Endometrial microvascular endothelial cells (primary cell): ENCODE results near the gene WDR64. TPM values are rescaled to one million over a fixed set of nuclear protein-coding genes. Genes with fewer than 3 reads are reported as not detected.
"Not testable (repeated sequence)": the region's sequence is repeated elsewhere in the genome, so short reads cannot be mapped to it uniquely, and the experiment has no call there.

Source experiments
- in situ Hi-C: cut with HindIII; loops from 2 replicates; pipeline ENCODE4 v1.10.0; 2017; ENCODE audit warnings: low sequenced_read_pairs, low pct_unique_long_range_greater_than_20kb; ENCODE audit errors: inconsistent ontology term
- total RNA-seq: library from RNA; depleted of rRNA; stranded (reverse); fragments of >200 nt; gene quantifications from one replicate; pipeline ENCODE4 v1.2.3, GENCODE V29; 2015; ENCODE audit errors: inconsistent ontology term

The WDR64 gene
- total RNA-seq, 1 donor from 2014 or later, result not detected

- in situ Hi-C loops, result no loop called here
Observed at GRCh38 chr1:241695246-241696171, 43.4 kb downstream of the WDR64 start.

GRCh38 chr1:241696172-241696814, 44.2 kb downstream of the WDR64 start:
- in situ Hi-C loops, result no loop called here

GRCh38 chr1:241696815-241697639, 44.9 kb downstream of the WDR64 start:
- in situ Hi-C loops, result no loop called here

GRCh38 chr1:241697640-241698018, 45.5 kb downstream of the WDR64 start:
- in situ Hi-C loops, result no loop called here

GRCh38 chr1:241698177-241698576, 46.1 kb downstream of the WDR64 start:
- in situ Hi-C loops, result no loop called here

GRCh38 chr1:241701483-241702295, 49.6 kb downstream of the WDR64 start:
- in situ Hi-C loops, result no loop called here

GRCh38 chr1:241702442-241703373, 50.6 kb downstream of the WDR64 start:
- in situ Hi-C loops, result no loop called here

- in situ Hi-C loops, result not testable (repeated sequence)
Observed at GRCh38 chr1:241703739-241704138, 51.7 kb downstream of the WDR64 start.

GRCh38 chr1:241706257-241706656, 54.2 kb downstream of the WDR64 start:
- in situ Hi-C loops, result no loop called here

- in situ Hi-C loops, result no loop called here
Observed at GRCh38 chr1:241706967-241707366, 54.9 kb downstream of the WDR64 start.

- in situ Hi-C loops, result no loop called here
Observed at GRCh38 chr1:241707442-241707841, 55.4 kb downstream of the WDR64 start.

- in situ Hi-C loops, result no loop called here
Observed at GRCh38 chr1:241711326-241711725, 59.2 kb downstream of the WDR64 start.

GRCh38 chr1:241713316-241713715, 61.2 kb downstream of the WDR64 start:
- in situ Hi-C loops, result no loop called here

- in situ Hi-C loops, result no loop called here
Observed at GRCh38 chr1:241714321-241715218, 62.5 kb downstream of the WDR64 start.

GRCh38 chr1:241715435-241715834, 63.4 kb downstream of the WDR64 start:
- in situ Hi-C loops, result no loop called here

GRCh38 chr1:241715956-241716355, 63.9 kb downstream of the WDR64 start:
- in situ Hi-C loops, result no loop called here
